ENCODE data around the gene VEGFA.

The VEGFA gene

DNA sequence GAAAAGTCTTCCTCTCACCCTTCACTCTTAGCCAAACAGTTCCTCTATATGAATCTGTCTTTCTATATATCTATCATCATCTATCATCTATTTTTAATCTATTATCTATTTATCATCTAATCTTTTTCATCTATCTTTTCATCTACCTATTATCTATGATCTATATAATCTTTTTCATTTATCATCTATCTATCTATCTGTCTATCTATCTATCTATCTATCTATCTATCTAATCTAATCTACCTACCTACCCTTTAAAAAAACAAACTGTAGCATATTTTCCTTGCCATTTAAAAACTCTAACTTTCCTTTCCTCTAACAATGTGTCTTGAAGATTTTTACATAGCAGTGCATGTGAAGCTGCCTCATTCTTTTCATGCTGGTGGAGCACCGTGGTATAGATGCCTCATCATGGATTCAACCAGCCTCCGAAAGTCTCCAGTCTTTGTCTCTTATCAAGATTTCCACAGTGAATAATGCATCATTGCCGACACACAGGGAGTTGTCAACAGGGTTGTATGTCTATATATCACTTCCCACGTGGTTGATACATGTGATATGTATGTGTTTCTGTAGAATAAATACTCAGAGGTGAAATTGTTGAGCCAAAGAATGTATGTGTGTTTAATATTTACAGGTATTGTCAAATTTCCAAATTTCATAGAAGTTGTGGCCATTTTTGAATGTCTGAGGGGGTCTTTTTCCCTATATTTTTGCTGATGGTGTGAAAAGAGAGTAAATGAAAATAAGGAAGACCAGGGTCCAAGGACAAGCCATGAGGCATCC lies 51.3 kb downstream of the VEGFA start:
- no peak for DNase-seq (ENCODE audit: low read depth in 2 of 2)

DNA sequence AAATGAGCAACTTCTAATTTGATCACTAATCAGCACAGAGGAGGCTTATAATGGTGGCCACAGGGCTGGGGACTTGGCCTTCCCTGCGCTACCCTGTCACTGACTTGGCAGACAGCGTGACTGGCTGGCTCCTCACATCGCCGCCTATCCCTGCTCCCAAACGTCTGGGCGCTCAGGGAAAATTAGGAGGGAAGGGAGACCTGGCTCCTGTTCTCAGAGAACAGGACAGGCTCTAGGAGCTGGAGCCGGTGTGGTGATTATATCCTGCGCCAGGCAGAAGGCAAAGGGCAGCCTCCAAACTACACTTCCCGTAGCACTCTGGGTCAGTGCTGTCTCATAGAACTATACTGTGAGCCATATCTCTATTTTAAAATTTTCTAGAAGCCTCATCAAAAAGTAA lies 53.4 kb downstream of the VEGFA start:
- no peak for DNase-seq (ENCODE audit: low read depth in 2 of 2)

DNA sequence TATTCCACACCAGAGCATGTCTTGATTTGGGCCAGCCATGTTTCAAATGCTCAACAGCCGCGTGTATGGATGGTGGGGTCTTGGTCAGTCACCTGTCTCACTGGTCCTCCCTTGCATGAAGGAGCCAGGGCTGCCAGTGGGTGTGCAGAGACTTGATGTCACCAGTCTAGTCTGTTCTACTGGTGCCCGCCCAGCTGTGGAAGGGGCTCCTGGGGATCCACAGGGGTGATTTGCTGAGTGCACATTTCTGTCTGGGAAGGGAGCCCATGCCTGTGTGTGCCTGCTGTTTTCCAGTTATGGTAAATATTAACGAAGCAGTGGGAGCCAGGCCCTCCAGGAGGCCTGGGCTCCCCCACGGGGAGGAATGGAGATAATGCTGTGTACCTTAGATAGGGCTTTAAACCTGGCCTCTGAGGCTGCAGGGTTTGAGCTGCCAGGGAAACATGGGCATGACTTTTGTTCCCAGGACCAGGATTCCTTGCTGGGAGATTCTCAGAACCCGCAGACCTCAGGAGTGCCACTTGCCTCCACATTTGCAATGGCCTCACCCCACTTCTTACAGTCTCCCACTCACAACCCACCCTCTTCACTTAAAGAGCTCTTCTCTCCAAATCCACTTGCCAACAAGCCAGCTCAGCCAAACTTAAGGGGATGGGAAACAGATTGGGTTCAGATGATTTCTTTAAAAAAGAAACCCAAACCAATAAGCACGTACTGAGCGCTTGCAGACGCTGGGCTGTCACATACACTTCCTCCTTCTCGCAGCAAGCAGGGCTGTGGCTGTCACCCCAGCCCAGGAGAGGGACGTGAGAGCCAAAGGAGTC lies 54.1 kb downstream of the VEGFA start:
- DNase-seq (ENCODE audit: low read depth in 2 of 2), result no peak

DNA sequence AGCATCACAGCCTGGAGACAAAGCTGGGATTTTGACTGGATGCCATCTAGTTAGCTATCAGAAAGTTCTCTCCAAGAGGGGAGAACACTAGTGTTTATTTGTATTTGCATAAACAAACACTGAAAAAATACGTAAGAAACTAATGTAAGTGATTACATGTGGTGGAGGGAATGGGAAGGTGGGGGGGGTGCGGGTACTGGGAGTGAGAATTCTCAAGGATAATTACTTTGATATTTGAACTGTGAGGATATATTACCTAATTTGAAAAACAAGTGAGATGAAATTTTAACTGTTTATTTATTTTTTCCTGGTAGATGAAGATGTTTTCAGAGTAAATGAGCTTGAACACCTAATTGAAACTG lies 54.7 kb downstream of the VEGFA start:
- no peak for DNase-seq (ENCODE audit: low read depth in 2 of 2)

- no peak for DNase-seq (ENCODE audit: low read depth in 2 of 2)
Observed at GRCh38 chr6:43825187-43826115, 55.4 kb downstream of the VEGFA start.

DNA sequence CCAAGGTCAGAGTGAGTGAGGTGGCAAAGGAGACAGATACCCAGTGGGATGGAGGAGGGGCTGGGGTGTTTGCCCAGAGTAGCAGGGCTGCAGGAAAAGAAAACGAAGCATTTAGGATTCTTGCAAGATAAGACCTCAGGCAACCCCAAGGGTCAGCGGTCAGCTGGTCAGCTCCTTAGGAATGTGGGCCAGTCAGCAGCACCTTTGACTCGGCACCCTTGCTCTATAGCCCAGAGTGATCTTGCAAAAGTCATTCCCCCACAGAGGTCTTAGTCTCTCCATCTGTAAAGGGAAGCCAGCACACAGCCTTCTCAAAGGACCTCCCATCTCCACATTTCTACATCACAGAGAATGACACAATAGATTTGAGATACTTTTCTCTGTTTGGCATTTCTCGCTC lies 56.7 kb downstream of the VEGFA start:
- DNase-seq (ENCODE audit: low read depth in 2 of 2), result no peak

GRCh38 chr6:43827898-43828297 lies 57.9 kb downstream of the VEGFA start:
- DNase-seq (ENCODE audit: low read depth in 2 of 2), result no peak

DNA sequence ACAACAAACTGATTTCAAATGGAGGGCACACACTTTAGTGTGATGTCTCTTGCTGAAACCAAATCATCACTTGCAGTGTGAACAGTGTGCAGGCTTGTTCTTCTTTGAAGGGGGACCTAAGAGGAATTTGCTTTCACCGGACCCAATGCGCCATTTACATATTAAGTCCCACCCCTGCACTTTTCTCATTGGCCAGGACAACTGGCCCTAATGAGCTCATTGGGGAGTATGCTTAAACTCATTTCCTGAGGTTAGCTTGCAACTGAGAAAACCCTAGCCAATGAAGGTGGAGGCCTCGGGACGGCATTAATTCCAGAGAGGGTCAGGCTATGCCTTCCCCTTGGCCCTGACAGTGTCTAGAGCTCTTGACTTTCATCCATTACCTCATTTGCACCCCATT lies 58.7 kb downstream of the VEGFA start:
- DNase-seq (ENCODE audit: low read depth in 2 of 2), result no peak

DNA sequence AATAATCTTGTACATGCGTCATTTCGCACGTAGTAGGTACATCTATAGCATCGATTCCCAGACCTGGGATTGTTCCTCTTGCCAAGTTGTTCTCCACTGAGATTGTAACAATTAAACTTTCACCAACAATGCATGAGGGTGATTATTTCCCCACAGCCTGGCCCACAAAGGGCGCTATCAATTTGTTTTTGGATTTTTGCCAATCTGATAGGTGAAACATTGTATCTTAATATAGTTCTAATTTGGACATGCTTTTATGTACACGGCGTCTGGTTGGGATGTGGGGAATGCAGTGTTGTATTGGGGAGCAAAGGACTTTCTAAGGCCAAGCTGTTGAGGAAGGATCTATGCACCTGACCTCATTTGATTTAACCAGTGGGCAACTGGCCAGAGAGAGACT lies 59.5 kb downstream of the VEGFA start:
- no peak for DNase-seq (ENCODE audit: low read depth in 2 of 2)

DNA sequence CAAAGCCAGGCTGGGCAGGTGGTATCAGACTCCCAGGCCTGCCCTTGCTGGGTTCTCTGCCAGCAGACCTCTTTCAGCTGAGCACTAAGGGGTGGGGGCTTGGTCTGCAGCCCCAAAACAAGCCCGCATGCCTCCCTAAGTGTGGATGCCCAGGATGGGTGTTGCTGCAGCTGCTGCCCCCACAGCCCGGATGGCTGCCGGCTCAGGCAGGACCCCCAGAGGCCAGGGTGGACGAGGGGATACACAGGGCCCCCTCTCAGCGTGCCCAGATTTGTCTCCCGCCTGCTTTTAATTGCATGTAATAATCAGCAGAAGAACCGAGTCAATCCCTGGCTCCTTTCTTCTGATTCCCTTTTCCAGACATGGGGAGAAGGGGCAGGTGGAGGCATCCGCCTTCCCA lies 60.8 kb downstream of the VEGFA start:
- DNase-seq (ENCODE audit: low read depth in 2 of 2), result no peak

DNA sequence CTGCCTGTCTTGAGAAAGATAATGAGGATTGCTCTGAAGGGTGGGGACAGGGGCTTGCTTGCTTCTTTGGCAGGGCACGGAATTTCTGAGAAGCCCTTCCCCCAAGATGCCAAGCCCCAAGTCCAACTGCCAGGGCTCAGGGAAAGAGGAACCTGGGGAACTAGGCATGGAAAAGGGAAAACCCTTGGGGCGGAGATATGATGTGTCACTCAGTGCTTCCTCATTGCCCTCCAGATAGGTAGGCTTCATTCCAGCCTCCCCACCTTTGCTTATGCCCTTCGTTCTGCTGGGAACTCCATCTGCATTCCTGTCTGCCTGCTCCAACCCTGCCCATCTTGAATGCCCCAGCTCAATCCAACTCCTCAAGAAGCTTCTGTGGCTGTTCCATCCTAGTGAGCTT lies 61.2 kb downstream of the VEGFA start:
- no peak for DNase-seq (ENCODE audit: low read depth in 2 of 2)

DNA sequence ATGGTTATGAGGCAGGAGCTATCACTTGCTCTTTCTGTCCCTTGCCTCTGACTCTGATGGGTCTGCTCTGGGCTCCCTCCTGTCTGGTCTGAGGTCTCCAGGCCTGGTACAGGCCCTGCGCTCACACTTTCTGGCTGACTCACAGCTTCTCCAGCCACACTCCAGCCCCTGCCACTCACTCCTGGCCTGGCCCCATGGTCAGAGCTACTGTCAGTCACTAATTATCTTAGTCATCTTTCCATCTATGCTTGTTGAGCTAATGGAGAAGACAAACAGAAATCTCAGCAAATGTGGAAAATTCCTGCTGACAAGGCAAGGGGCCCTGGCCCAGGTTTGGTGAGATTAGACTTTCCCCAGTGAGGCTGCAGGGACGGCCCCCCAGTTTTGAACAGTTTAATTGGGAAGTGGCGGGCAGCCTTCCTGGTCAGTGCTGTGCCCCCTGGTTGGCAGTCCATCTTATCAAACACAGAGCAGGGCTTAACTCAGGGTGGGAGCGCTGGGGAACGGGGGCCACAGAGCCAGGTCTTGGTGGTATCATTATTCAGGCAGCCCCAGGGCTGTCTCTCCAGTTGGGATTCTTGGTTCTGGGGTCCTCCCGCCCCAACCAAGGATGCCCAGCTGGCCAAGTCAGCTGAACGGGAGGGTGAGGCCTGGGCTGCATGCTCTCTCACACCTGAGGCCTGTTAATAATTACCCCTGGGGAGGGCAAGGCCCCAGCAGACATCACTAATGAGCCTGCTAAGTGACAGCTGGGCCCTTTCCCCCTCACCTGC lies 63.4 kb downstream of the VEGFA start:
- no peak for DNase-seq (ENCODE audit: low read depth in 2 of 2)

- no peak for DNase-seq (ENCODE audit: low read depth in 2 of 2)
Observed at GRCh38 chr6:43833996-43834390, 64.0 kb downstream of the VEGFA start.

- DNase-seq (ENCODE audit: low read depth in 2 of 2), result no peak
Observed at GRCh38 chr6:43834528-43835155, 64.6 kb downstream of the VEGFA start.

GRCh38 chr6:43835872-43836419 lies 65.9 kb downstream of the VEGFA start:
- DNase-seq (ENCODE audit: low read depth in 2 of 2), result no peak

Data from stimulated activated CD8-positive, alpha-beta memory T cell treated with anti-CD3 and anti-CD28 coated beads, Interleukin-7, amount 100 ng/mL, for 1 hour (primary cell).